ENCODE measurements around the gene ZNF583. TPM values are rescaled to one million over a fixed set of nuclear protein-coding genes. Genes with fewer than 3 reads are reported as not detected.

ZNF583 gene
- total and polyA plus RNA-seq, 2 of the 13 experiments (the other 11 are each of a cell fraction or from before 2014, with no cell fraction given), result 0.65 to 5.3 TPM

DNA sequence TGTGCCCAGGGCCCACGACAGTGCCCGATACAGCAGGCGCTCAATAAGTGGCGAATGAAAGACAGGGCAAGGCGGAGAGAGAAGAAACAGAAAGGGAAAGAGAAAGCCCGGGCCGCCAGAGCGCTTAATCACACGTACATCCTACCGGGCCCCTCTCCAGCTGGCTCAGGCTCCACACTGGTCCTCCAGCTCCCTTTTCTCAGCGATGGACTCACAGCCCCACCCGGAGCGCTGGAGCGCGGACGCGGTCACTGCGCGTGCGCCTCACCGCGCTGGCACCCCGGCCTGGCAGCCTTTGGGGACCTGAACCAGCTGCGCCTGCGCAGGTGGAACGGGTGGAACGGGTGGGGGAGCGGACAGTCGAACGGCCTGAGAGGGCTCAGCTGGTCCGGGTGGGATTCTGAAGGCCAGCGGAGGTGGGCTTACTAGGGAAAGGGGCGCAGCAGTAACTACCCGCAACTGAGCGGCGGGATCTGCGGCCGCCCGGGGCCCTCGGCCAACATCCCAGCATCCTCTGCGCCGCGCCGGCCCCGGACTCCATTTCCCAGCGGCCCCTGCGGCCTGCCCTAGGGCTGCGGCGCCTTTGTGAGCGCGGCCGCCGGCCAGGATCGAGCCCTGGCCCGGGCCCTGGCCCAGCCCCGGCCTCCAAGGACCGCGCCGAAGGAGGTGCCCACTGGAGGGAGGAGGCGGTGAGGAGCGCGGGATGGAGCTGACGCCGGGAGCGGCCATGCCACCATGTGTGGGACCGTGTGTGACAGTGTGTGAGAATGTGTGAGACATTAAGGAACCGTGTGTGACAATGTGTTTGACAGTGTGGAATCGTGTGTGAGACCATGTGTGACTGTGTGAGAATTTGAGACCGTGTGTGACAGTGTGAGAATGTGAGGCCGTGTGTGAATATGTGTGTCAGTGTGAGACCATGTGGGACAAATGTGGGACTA lies at the start of gene ZNF583 (continued):
- TF ChIP-seq, protein P1, sequence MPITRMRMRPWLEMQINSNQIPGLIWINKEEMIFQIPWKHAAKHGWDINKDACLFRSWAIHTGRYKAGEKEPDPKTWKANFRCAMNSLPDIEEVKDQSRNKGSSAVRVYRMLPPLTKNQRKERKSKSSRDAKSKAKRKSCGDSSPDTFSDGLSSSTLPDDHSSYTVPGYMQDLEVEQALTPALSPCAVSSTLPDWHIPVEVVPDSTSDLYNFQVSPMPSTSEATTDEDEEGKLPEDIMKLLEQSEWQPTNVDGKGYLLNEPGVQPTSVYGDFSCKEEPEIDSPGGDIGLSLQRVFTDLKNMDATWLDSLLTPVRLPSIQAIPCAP (CRISPR knock-in tag; IDR thresholded peaks at IDR 0.05; ENCODE audit: low read depth), result no peak
- TF ChIP-seq, protein P2, sequence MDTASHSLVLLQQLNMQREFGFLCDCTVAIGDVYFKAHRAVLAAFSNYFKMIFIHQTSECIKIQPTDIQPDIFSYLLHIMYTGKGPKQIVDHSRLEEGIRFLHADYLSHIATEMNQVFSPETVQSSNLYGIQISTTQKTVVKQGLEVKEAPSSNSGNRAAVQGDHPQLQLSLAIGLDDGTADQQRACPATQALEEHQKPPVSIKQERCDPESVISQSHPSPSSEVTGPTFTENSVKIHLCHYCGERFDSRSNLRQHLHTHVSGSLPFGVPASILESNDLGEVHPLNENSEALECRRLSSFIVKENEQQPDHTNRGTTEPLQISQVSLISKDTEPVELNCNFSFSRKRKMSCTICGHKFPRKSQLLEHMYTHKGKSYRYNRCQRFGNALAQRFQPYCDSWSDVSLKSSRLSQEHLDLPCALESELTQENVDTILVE (CRISPR knock-in tag; IDR thresholded peaks at IDR 0.05), result no peak
- TF ChIP-seq, protein P3, sequence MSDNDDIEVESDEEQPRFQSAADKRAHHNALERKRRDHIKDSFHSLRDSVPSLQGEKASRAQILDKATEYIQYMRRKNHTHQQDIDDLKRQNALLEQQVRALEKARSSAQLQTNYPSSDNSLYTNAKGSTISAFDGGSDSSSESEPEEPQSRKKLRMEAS (IDR thresholded peaks at IDR 0.05), result peak; percentile 72; the same call in 1 of the 2 replicates
- no peak for TF ChIP-seq SRSF9 (IDR thresholded peaks at IDR 0.05; ENCODE audit: borderline replicate concordance, insufficient read depth, low read depth, low read length, poor library complexity, severe bottlenecking)
- no peak for TF ChIP-seq CREB1 (IDR thresholded peaks at IDR 0.05)
- no peak for TF ChIP-seq CREB1 (CRISPR knock-in tag; IDR thresholded peaks at IDR 0.05)
- TF ChIP-seq YY1 (IDR thresholded peaks at IDR 0.05; ENCODE audit: insufficient read depth, insufficient replicate concordance, low read depth, low read length), result peak; percentile 50
- TF ChIP-seq MIER2 (CRISPR knock-in tag; IDR thresholded peaks at IDR 0.05), result no peak
- no peak for TF ChIP-seq SMC3 (IDR thresholded peaks at IDR 0.05; ENCODE audit: low read length)
- TF ChIP-seq ZNF879 (CRISPR knock-in tag; IDR thresholded peaks at IDR 0.05), result no peak
- TF ChIP-seq ZNF644 (CRISPR knock-in tag; IDR thresholded peaks at IDR 0.05; ENCODE audit: low read depth), result no peak
- no peak for TF ChIP-seq PCBP1 (IDR thresholded peaks at IDR 0.05; ENCODE audit: borderline replicate concordance, low read depth, low read length)
- TF ChIP-seq SIN3A (IDR thresholded peaks at IDR 0.05; ENCODE audit: borderline replicate concordance, low read depth, low read length), result no peak
- no peak for TF ChIP-seq ZNF230 (CRISPR knock-in tag; IDR thresholded peaks at IDR 0.05)
- TF ChIP-seq, protein P4, sequence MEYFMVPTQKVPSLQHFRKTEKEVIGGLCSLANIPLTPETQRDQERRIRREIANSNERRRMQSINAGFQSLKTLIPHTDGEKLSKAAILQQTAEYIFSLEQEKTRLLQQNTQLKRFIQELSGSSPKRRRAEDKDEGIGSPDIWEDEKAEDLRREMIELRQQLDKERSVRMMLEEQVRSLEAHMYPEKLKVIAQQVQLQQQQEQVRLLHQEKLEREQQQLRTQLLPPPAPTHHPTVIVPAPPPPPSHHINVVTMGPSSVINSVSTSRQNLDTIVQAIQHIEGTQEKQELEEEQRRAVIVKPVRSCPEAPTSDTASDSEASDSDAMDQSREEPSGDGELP (IDR thresholded peaks at IDR 0.05; ENCODE audit: borderline replicate concordance, low read depth), result peak; percentile 85
- no peak for TF ChIP-seq GTF3A (CRISPR knock-in tag; conservative IDR thresholded peaks at IDR 0.05)
- no peak for TF ChIP-seq GPN1 (CRISPR knock-in tag; IDR thresholded peaks at IDR 0.05; ENCODE audit: borderline replicate concordance)
- TF ChIP-seq NFE2L2 (IDR thresholded peaks at IDR 0.05; ENCODE audit: low read length), result no peak
- TF ChIP-seq TOE1 (CRISPR knock-in tag; IDR thresholded peaks at IDR 0.05), result no peak
- no peak; the same call in 1 of the 2 replicates for TF ChIP-seq ZNF713 (CRISPR knock-in tag; IDR thresholded peaks at IDR 0.05)
- TF ChIP-seq ZSCAN25 (CRISPR knock-in tag; IDR thresholded peaks at IDR 0.05), result no peak; the same call in 1 of the 2 replicates
- TF ChIP-seq, protein P5, sequence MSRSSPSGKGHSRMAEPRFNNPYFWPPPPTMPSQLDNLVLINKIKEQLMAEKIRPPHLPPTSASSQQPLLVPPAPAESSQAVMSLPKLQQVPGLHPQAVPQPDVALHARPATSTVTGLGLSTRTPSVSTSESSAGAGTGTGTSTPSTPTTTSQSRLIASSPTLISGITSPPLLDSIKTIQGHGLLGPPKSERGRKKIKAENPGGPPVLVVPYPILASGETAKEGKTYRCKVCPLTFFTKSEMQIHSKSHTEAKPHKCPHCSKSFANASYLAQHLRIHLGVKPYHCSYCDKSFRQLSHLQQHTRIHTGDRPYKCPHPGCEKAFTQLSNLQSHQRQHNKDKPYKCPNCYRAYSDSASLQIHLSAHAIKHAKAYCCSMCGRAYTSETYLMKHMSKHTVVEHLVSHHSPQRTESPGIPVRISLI (CRISPR knock-in tag; IDR thresholded peaks at IDR 0.05; ENCODE audit: borderline replicate concordance), result no peak
- no peak for TF ChIP-seq JARID2 (CRISPR knock-in tag; IDR thresholded peaks at IDR 0.05; ENCODE audit: insufficient replicate concordance)
- TF ChIP-seq, protein P6, sequence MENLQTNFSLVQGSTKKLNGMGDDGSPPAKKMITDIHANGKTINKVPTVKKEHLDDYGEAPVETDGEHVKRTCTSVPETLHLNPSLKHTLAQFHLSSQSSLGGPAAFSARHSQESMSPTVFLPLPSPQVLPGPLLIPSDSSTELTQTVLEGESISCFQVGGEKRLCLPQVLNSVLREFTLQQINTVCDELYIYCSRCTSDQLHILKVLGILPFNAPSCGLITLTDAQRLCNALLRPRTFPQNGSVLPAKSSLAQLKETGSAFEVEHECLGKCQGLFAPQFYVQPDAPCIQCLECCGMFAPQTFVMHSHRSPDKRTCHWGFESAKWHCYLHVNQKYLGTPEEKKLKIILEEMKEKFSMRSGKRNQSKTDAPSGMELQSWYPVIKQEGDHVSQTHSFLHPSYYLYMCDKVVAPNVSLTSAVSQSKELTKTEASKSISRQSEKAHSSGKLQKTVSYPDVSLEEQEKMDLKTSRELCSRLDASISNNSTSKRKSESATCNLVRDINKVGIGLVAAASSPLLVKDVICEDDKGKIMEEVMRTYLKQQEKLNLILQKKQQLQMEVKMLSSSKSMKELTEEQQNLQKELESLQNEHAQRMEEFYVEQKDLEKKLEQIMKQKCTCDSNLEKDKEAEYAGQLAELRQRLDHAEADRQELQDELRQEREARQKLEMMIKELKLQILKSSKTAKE (CRISPR knock-in tag; IDR thresholded peaks at IDR 0.05; ENCODE audit: borderline replicate concordance), result no peak; the same call in 1 of the 2 replicates

Measured in HepG2 (cell line).